ENCODE results near the gene ATAT1.

- TF ChIP-seq POLR2A (IDR thresholded peaks at IDR 0.05): no peak
- TF ChIP-seq, protein P1, sequence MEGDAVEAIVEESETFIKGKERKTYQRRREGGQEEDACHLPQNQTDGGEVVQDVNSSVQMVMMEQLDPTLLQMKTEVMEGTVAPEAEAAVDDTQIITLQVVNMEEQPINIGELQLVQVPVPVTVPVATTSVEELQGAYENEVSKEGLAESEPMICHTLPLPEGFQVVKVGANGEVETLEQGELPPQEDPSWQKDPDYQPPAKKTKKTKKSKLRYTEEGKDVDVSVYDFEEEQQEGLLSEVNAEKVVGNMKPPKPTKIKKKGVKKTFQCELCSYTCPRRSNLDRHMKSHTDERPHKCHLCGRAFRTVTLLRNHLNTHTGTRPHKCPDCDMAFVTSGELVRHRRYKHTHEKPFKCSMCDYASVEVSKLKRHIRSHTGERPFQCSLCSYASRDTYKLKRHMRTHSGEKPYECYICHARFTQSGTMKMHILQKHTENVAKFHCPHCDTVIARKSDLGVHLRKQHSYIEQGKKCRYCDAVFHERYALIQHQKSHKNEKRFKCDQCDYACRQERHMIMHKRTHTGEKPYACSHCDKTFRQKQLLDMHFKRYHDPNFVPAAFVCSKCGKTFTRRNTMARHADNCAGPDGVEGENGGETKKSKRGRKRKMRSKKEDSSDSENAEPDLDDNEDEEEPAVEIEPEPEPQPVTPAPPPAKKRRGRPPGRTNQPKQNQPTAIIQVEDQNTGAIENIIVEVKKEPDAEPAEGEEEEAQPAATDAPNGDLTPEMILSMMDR (IDR thresholded peaks at IDR 0.05): no peak
These were observed 20.8 kb downstream of the ATAT1 start for GRCh38 chr6:30647242-30648116.

Data from stomach (tissue), 4 donors.